ENCODE measurements around the gene VOPP1.
A peak's percentile ranks its signal among the peaks of the same experiment; 100 is the strongest.
"Not testable (repeated sequence)": the region's sequence is repeated elsewhere in the genome, so short reads cannot be mapped to it uniquely, and the experiment has no call there.

Gene VOPP1

DNA sequence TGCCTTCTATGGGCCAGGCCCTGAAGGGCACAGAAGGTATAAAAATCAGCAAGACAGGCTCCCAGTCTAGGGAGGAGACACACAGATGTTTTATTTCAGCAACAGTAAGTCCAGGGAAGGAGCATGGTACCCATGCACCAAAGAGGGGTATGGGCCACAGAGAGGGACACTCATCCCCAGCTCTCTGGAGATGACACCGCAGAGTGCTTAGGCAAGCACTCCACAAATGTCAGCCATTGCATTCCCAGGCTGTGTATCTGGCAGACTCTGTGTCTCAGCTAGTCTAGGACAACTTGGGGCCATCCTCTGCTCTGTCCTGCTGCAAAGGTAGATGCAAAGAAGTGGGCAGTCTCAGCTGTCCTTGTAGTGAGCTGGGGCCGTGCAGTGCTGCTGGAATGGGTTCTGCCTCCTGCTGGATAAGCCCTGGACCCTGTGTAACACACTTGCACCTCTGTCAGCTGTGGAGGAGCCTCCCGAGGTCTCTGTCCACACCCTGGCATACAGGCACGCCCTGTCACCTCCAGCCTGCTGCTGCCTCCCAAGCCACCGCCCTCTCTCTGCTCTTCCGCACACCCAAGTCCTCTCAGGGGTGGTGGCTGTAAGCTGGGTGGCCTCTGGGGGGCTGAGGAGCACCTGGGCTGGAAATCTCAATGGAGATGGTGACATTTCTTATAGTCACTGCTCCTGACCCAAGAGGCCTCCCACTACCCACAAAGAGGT is 57.6 kb downstream of the VOPP1 start:
- no peak overlapping the region for H3K4me3 ChIP-seq (ENCODE audit: low read depth, low read length)
- no peak for DNase-seq (ENCODE audit: low read depth, low spot score)
- TF ChIP-seq, protein P1, sequence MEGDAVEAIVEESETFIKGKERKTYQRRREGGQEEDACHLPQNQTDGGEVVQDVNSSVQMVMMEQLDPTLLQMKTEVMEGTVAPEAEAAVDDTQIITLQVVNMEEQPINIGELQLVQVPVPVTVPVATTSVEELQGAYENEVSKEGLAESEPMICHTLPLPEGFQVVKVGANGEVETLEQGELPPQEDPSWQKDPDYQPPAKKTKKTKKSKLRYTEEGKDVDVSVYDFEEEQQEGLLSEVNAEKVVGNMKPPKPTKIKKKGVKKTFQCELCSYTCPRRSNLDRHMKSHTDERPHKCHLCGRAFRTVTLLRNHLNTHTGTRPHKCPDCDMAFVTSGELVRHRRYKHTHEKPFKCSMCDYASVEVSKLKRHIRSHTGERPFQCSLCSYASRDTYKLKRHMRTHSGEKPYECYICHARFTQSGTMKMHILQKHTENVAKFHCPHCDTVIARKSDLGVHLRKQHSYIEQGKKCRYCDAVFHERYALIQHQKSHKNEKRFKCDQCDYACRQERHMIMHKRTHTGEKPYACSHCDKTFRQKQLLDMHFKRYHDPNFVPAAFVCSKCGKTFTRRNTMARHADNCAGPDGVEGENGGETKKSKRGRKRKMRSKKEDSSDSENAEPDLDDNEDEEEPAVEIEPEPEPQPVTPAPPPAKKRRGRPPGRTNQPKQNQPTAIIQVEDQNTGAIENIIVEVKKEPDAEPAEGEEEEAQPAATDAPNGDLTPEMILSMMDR (IDR thresholded peaks at IDR 0.05; ENCODE audit: insufficient read depth, low read length, missing control alignments), result no peak
- CTCF ChIA-PET, result no interaction called here
- POLR2A ChIA-PET, result no interaction called here

DNA sequence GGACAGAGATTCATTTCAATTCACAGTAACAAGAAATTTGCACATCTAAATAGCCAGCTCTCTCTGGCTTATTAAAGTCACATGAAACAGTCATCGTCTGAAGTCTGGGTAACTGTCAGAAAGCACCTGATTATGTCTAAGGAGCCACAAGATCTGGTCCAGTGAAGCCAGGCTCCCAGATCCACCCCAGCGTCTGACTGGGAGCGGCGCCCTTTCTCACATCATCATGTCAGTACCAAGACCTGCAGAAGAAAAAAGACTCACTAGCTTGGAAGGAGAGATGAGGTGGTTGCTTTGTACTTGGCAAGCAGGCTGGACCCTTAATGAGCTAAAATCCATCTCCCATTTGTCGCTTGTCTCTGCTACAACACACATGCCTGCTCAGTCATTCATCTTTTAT is 58.4 kb downstream of the VOPP1 start:
- ChIA-PET CTCF (interaction anchor here (0.6 to 0.7 kb wide), 2 partner anchors 10 to 19 kb away, joined by 3 read pairs; no protein-coding TSS in a partner anchor), POLR2A (no interaction called here)
- TF ChIP-seq, protein P1 (IDR thresholded peaks at IDR 0.05; ENCODE audit: insufficient read depth, low read length, missing control alignments), result no peak
- DNase-seq (ENCODE audit: low read depth, low spot score), result no peak
- H3K4me3 ChIP-seq (ENCODE audit: low read depth, low read length), result no peak overlapping the region

DNA sequence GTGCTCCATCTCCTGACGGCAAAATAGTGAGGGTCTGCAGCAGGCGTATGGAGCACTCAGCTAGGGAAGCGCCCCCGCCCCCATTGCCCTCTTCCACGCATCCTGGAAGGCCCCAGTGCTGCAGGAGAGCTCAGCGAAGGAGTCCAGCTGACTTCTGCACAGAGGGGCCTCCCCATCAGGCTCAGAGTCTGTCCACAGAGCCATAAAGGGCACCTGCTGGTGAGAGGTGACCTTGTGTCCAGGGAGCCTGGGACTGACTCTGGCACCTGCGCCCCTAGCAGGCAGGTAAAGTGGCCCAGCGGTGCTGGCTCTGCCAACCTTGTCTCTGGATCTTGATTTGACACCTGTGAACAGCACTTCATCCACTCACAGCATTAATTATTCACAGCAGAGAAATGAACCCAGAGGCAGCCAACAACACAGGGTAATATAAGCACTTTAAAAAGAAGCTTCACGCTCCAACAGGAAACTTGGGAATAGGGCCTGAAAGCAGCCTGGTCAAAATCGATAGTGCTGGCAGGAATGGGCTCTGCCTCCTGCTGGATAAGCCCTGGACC is 59.6 kb downstream of the VOPP1 start:
- no peak overlapping the region for H3K4me3 ChIP-seq (ENCODE audit: low read depth, low read length)
- TF ChIP-seq, protein P1 (IDR thresholded peaks at IDR 0.05; ENCODE audit: insufficient read depth, low read length, missing control alignments), result no peak
- DNase-seq (ENCODE audit: low read depth, low spot score), result no peak
- POLR2A ChIA-PET, result no interaction called here
- CTCF ChIA-PET, result no interaction called here

DNA sequence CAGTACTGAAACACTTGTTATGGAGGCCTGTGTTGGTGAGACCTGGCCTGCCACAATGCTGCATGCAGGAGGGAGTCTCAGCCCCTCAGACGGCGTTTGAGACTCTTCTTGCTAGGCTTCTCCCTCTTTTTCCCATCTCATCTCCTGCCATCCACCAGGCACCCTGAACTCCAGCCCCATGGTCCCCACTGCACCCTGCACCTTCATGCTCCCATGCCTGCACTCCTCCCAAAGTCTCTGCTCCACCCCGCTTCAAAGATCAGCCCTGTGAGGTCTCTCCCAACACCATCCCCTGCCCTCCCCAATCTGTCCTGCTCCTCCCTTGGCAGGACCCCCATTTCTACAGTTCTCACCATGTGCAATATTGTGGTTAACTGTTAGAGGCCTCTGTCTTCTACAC is 61.7 kb downstream of the VOPP1 start:
- CTCF ChIA-PET, result no interaction called here
- no peak overlapping the region for H3K4me3 ChIP-seq (ENCODE audit: low read depth, low read length)
- POLR2A ChIA-PET, result no interaction called here
- no peak for DNase-seq (ENCODE audit: low read depth, low spot score)
- TF ChIP-seq, protein P1 (IDR thresholded peaks at IDR 0.05; ENCODE audit: insufficient read depth, low read length, missing control alignments), result no peak

DNA sequence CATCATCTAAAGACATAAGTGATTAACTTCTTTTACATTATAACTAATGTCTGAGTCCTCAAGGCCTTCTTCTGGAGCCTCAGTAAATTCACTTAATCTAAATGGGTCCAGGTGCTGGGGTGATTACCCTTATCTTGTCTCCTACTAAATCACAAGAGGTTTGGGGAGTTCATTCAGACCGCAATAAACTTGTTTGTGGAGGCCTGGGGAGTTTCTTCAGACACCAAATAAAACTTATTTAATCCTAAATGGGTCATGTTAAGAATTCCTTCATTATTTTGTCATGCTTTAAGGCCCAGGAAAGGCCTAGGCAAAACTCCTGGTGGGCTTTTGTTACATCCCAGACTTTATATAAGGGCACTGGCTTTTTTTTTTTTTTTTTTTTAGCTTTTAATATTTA is 62.1 kb downstream of the VOPP1 start:
- H3K4me3 ChIP-seq (ENCODE audit: low read depth, low read length); CTCF ChIA-PET; POLR2A ChIA-PET; DNase-seq (ENCODE audit: low read depth, low spot score): not testable (repeated sequence)

DNA sequence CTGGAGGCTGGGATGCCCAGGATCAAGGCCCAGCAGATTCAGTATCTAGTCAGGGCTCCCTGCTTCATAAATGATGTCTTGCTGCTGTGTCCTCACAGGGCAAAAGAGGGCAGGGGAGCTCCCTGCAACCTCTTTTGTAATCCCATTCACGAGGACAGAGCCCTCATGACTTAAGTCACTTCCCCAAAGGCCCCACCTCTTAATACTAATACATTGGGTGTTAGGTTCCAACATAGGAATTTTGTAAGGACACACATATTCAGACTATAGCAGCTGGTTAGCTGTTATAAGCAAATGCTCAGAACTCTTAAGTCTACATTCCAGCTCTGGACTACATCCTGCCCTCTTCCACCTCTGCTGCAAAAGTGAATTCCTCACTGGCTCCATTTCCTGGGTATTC is 63.0 kb downstream of the VOPP1 start:
- POLR2A ChIA-PET, result no interaction called here

More for the DNA sequence above, 63.0 kb downstream of the VOPP1 start:
- H3K4me3 ChIP-seq (ENCODE audit: low read depth, low read length), result no peak overlapping the region
- CTCF ChIA-PET, result interaction anchor here (0.8 kb wide), 1 partner anchor 10 kb away, joined by 3 read pairs; no protein-coding TSS in a partner anchor
- TF ChIP-seq, protein P1 (IDR thresholded peaks at IDR 0.05; ENCODE audit: insufficient read depth, low read length, missing control alignments), result no peak
- DNase-seq (ENCODE audit: low read depth, low spot score), result peak; percentile 65
